HEK293 (cell line): ENCODE measurements around the gene EEF1AKMT1.

Source experiments
- CTCF ChIA-PET: fragments of 350-600 bp; formaldehyde crosslinking; extraction: SDS; loops from one replicate; lab custom pipeline; 2021; ENCODE audit warnings: antibody characterized with exemption; lab: Yijun Ruan, JAX
- POLR2A ChIA-PET: fragments of 300-600 bp; formaldehyde crosslinking; extraction: SDS; loops from one replicate; lab custom pipeline; 2020; ENCODE audit warnings: antibody characterized with exemption, inconsistent platforms; lab: Yijun Ruan, JAX
- H3K27ac ChIP-seq: fragments of 200-500 bp; sonication (Bioruptor generic); 2 replicates; pipeline ENCODE4 v1.5.1; 2014; ENCODE audit warnings: low read depth, low read length, control low read depth, inconsistent platforms; ENCODE audit errors: extremely low read depth
- H3K36me3 ChIP-seq, 2 experiments: fragments of 200-500 bp in 1 of 2; sonication (Bioruptor generic) in 1 of 2; 1 replicate in 1 of 2; 2 replicates in 1 of 2; pipeline ENCODE4 v1.5.1; 2014 to 2017; ENCODE audit warnings: inconsistent platforms in 2 of 2, low read length in 2 of 2; ENCODE audit not compliant: control insufficient read depth in 2 of 2, insufficient read depth in 1 of 2
- H3K4me1 ChIP-seq: fragments of 200-500 bp; sonication (Bioruptor generic); 2 replicates; pipeline ENCODE4 v1.5.1; 2014; ENCODE audit warnings: mild to moderate bottlenecking, low read length, inconsistent platforms; ENCODE audit not compliant: control insufficient read depth, insufficient read depth
- H3K4me3 ChIP-seq: 2 replicates; pipeline ENCODE4 v1.5.1; 2011; ENCODE audit warnings: low read depth, mild to moderate bottlenecking, control low read depth, low read length, moderate library complexity
- H3K9me3 ChIP-seq: fragments of 200-500 bp; sonication (Bioruptor generic); 2 replicates; pipeline ENCODE4 v1.5.1; 2014; ENCODE audit warnings: low read depth, low read length, inconsistent platforms; ENCODE audit not compliant: control insufficient read depth, insufficient read depth
- BCL11A ChIP-seq: fragments of 450-650 bp; formaldehyde crosslinking; IDR thresholded peaks from 2 replicates; pipeline ENCODE4 v1.5.1; 2016; ENCODE audit warnings: low read depth, missing biosample characterization, missing genetic modification characterization
- MZF1 ChIP-seq: fragments of 450-650 bp; formaldehyde crosslinking; IDR thresholded peaks from 2 replicates; pipeline ENCODE4 v1.5.1; 2017; ENCODE audit warnings: missing biosample characterization, missing genetic modification characterization, borderline replicate concordance
- ZNF23 ChIP-seq: fragments of 450-650 bp; formaldehyde crosslinking; IDR thresholded peaks from 2 replicates; pipeline ENCODE4 v1.5.1; 2016; ENCODE audit warnings: missing biosample characterization, missing genetic modification characterization, borderline replicate concordance
- ZNF239 ChIP-seq: fragments of 450-650 bp; formaldehyde crosslinking; IDR thresholded peaks from 2 replicates; pipeline ENCODE4 v1.5.1; 2016; ENCODE audit warnings: missing biosample characterization, missing genetic modification characterization
- ZNF530 ChIP-seq: fragments of 450-650 bp; formaldehyde crosslinking; IDR thresholded peaks from 2 replicates; pipeline ENCODE4 v1.5.1; 2016; ENCODE audit warnings: low read depth, missing biosample characterization, missing genetic modification characterization
- ZNF544 ChIP-seq: fragments of 450-650 bp; formaldehyde crosslinking; IDR thresholded peaks from 2 replicates; pipeline ENCODE4 v1.5.0; 2017; ENCODE audit warnings: missing biosample characterization, missing genetic modification characterization
- ZXDB ChIP-seq: fragments of 450-650 bp; formaldehyde crosslinking; IDR thresholded peaks from 2 replicates; pipeline ENCODE4 v1.5.1; 2016; ENCODE audit warnings: missing biosample characterization, missing genetic modification characterization
- TF ChIP-seq, protein P1 (sequence below): fragments of 450-650 bp; formaldehyde crosslinking; IDR thresholded peaks from 2 replicates; pipeline ENCODE4 v1.5.1; 2016; ENCODE audit warnings: missing biosample characterization, missing genetic modification characterization
- TF ChIP-seq, protein P2 (sequence below): fragments of 450-650 bp; formaldehyde crosslinking; IDR thresholded peaks from 2 replicates; pipeline ENCODE4 v1.5.1; 2016; ENCODE audit warnings: missing biosample characterization, missing genetic modification characterization, borderline replicate concordance
- TF ChIP-seq, protein P3 (sequence below): fragments of 450-650 bp; formaldehyde crosslinking; IDR thresholded peaks from 2 replicates; pipeline ENCODE4 v1.5.1; 2016; ENCODE audit warnings: missing biosample characterization, missing genetic modification characterization
- TF ChIP-seq, protein P4 (sequence below): fragments of 450-650 bp; formaldehyde crosslinking; IDR thresholded peaks from 2 replicates; pipeline ENCODE4 v1.5.1; 2017; ENCODE audit warnings: missing biosample characterization, mild to moderate bottlenecking, missing genetic modification characterization, moderate library complexity
- TF ChIP-seq, protein P5 (sequence below): fragments of 450-650 bp; formaldehyde crosslinking; IDR thresholded peaks from 2 replicates; pipeline ENCODE4 v1.5.1; 2016; ENCODE audit warnings: missing biosample characterization, missing genetic modification characterization

EEF1AKMT1 gene

DNA sequence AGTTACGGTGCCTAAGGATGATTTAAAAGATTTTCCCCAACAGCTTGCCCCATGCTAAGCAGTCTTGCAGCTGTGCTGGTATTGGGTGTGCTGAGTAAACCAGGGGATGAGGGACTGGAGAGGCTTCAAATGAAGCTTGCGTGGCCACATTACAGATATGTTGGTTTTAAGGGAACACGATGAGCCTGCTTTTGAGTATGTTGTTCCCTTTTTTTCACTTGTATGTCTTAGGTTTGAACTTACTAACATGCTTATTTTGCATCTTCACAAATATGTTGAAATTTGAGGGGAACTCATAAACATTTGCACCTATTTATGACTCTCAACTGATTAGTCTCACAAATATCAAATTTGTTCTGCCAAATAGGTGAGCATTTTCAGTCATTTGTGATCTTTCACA, 72.3 kb downstream of the EEF1AKMT1 start:
- TF ChIP-seq, protein P1, sequence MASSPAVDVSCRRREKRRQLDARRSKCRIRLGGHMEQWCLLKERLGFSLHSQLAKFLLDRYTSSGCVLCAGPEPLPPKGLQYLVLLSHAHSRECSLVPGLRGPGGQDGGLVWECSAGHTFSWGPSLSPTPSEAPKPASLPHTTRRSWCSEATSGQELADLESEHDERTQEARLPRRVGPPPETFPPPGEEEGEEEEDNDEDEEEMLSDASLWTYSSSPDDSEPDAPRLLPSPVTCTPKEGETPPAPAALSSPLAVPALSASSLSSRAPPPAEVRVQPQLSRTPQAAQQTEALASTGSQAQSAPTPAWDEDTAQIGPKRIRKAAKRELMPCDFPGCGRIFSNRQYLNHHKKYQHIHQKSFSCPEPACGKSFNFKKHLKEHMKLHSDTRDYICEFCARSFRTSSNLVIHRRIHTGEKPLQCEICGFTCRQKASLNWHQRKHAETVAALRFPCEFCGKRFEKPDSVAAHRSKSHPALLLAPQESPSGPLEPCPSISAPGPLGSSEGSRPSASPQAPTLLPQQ (tag by site-specific recombination): no peak
- TF ChIP-seq ZNF544 (tag by site-specific recombination) (no peak), ZNF530 (no peak), BCL11A (no peak), ZXDB (tag by site-specific recombination) (no peak), ZNF239 (tag by site-specific recombination) (no peak), MZF1 (no peak), ZNF23 (tag by site-specific recombination) (no peak)
- TF ChIP-seq, protein P2, sequence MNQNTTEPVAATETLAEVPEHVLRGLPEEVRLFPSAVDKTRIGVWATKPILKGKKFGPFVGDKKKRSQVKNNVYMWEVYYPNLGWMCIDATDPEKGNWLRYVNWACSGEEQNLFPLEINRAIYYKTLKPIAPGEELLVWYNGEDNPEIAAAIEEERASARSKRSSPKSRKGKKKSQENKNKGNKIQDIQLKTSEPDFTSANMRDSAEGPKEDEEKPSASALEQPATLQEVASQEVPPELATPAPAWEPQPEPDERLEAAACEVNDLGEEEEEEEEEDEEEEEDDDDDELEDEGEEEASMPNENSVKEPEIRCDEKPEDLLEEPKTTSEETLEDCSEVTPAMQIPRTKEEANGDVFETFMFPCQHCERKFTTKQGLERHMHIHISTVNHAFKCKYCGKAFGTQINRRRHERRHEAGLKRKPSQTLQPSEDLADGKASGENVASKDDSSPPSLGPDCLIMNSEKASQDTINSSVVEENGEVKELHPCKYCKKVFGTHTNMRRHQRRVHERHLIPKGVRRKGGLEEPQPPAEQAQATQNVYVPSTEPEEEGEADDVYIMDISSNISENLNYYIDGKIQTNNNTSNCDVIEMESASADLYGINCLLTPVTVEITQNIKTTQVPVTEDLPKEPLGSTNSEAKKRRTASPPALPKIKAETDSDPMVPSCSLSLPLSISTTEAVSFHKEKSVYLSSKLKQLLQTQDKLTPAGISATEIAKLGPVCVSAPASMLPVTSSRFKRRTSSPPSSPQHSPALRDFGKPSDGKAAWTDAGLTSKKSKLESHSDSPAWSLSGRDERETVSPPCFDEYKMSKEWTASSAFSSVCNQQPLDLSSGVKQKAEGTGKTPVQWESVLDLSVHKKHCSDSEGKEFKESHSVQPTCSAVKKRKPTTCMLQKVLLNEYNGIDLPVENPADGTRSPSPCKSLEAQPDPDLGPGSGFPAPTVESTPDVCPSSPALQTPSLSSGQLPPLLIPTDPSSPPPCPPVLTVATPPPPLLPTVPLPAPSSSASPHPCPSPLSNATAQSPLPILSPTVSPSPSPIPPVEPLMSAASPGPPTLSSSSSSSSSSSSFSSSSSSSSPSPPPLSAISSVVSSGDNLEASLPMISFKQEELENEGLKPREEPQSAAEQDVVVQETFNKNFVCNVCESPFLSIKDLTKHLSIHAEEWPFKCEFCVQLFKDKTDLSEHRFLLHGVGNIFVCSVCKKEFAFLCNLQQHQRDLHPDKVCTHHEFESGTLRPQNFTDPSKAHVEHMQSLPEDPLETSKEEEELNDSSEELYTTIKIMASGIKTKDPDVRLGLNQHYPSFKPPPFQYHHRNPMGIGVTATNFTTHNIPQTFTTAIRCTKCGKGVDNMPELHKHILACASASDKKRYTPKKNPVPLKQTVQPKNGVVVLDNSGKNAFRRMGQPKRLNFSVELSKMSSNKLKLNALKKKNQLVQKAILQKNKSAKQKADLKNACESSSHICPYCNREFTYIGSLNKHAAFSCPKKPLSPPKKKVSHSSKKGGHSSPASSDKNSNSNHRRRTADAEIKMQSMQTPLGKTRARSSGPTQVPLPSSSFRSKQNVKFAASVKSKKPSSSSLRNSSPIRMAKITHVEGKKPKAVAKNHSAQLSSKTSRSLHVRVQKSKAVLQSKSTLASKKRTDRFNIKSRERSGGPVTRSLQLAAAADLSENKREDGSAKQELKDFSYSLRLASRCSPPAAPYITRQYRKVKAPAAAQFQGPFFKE (tag by site-specific recombination): no peak
- TF ChIP-seq, protein P3, sequence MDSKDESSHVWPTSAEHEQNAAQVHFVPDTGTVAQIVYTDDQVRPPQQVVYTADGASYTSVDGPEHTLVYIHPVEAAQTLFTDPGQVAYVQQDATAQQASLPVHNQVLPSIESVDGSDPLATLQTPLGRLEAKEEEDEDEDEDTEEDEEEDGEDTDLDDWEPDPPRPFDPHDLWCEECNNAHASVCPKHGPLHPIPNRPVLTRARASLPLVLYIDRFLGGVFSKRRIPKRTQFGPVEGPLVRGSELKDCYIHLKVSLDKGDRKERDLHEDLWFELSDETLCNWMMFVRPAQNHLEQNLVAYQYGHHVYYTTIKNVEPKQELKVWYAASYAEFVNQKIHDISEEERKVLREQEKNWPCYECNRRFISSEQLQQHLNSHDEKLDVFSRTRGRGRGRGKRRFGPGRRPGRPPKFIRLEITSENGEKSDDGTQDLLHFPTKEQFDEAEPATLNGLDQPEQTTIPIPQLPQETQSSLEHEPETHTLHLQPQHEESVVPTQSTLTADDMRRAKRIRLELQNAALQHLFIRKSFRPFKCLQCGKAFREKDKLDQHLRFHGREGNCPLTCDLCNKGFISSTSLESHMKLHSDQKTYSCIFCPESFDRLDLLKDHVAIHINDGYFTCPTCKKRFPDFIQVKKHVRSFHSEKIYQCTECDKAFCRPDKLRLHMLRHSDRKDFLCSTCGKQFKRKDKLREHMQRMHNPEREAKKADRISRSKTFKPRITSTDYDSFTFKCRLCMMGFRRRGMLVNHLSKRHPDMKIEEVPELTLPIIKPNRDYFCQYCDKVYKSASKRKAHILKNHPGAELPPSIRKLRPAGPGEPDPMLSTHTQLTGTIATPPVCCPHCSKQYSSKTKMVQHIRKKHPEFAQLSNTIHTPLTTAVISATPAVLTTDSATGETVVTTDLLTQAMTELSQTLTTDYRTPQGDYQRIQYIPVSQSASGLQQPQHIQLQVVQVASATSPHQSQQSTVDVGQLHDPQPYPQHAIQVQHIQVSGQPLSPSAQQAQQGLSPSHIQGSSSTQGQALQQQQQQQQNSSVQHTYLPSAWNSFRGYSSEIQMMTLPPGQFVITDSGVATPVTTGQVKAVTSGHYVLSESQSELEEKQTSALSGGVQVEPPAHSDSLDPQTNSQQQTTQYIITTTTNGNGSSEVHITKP: no peak
- TF ChIP-seq, protein P4, sequence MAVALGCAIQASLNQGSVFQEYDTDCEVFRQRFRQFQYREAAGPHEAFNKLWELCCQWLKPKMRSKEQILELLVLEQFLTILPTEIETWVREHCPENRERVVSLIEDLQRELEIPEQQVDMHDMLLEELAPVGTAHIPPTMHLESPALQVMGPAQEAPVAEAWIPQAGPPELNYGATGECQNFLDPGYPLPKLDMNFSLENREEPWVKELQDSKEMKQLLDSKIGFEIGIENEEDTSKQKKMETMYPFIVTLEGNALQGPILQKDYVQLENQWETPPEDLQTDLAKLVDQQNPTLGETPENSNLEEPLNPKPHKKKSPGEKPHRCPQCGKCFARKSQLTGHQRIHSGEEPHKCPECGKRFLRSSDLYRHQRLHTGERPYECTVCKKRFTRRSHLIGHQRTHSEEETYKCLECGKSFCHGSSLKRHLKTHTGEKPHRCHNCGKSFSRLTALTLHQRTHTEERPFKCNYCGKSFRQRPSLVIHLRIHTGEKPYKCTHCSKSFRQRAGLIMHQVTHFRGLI (tag by site-specific recombination): no peak
- TF ChIP-seq, protein P5, sequence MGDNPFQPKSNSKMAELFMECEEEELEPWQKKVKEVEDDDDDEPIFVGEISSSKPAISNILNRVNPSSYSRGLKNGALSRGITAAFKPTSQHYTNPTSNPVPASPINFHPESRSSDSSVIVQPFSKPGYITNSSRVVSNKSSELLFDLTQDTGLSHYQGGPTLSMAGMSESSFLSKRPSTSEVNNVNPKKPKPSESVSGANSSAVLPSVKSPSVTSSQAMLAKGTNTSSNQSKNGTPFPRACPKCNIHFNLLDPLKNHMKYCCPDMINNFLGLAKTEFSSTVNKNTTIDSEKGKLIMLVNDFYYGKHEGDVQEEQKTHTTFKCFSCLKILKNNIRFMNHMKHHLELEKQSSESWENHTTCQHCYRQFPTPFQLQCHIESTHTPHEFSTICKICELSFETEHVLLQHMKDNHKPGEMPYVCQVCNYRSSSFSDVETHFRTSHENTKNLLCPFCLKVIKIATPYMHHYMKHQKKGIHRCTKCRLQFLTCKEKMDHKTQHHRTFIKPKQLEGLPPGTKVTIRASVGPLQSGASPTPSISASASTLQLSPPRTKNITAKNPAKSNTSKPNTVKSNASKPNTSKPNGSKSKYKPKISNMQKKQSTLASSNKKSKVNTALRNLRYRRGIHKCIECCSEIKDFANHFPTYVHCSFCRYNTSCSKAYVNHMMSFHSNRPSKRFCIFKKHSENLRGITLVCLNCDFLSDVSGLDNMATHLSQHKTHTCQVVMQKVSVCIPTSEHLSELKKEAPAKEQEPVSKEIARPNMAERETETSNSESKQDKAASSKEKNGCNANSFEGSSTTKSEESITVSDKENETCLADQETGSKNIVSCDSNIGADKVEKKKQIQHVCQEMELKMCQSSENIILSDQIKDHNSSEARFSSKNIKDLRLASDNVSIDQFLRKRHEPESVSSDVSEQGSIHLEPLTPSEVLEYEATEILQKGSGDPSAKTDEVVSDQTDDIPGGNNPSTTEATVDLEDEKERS (tag by site-specific recombination): no peak
- POLR2A ChIA-PET: no interaction called here
- peaks cover 5% of the 10 kb centered on the region for H3K4me1 ChIP-seq
- H3K36me3 ChIP-seq: no peaks in the 10 kb centered on the region
- CTCF ChIA-PET: interaction anchor here (1.0 to 1.1 kb wide), 2 partner anchors 118 to 504 kb away, joined by 3 to 4 read pairs; no protein-coding TSS in a partner anchor
- H3K9me3 ChIP-seq: no peaks in the 10 kb centered on the region
- no peak overlapping the region for H3K27ac ChIP-seq
- no peak overlapping the region for H3K4me3 ChIP-seq
